Kasumi-1 (cell line): ENCODE results near the gene CD200R1.
"Not testable (repeated sequence)": the region's sequence is repeated elsewhere in the genome, so short reads cannot be mapped to it uniquely, and the experiment has no call there.

Experiments
- DNase-seq, 2 experiments: peaks; one replicate each; lab custom pipeline; 2025; lab: John Stamatoyannopoulos, UW

Gene CD200R1

GRCh38 chr3:112973325-112974177 lies 1.4 kb downstream of the CD200R1 start:
- no peak for DNase-seq

GRCh38 chr3:112972158-112972557 lies 2.7 kb downstream of the CD200R1 start:
- peak in 1 of 2 experiments; percentile 11 for DNase-seq

GRCh38 chr3:112967828-112968227 lies 7.1 kb downstream of the CD200R1 start:
- peak; percentile 46 to 53 for DNase-seq

GRCh38 chr3:112967425-112967824 lies 7.5 kb downstream of the CD200R1 start:
- DNase-seq, result no peak

- DNase-seq, result peak; percentile 72 to 76
Observed at GRCh38 chr3:112966633-112967032, 8.3 kb downstream of the CD200R1 start.

GRCh38 chr3:112965656-112966055 lies 9.2 kb downstream of the CD200R1 start:
- DNase-seq, result peak; percentile 5 to 39

GRCh38 chr3:112963683-112964082 lies 11.2 kb downstream of the CD200R1 start:
- DNase-seq, result no peak

GRCh38 chr3:112958811-112959560 lies 15.9 kb downstream of the CD200R1 start:
- DNase-seq, result no peak

- no peak for DNase-seq
Observed at GRCh38 chr3:112956351-112956750, 18.6 kb downstream of the CD200R1 start.

- no peak for DNase-seq
Observed at GRCh38 chr3:112948346-112948838, 26.5 kb downstream of the CD200R1 start.

- peak; percentile 5 to 16 for DNase-seq
Observed at GRCh38 chr3:112931736-112932521, 43.0 kb downstream of the CD200R1 start.

GRCh38 chr3:112930771-112931170 lies 44.1 kb downstream of the CD200R1 start:
- DNase-seq, result no peak

- no peak for DNase-seq
Observed at GRCh38 chr3:112925969-112926368, 48.9 kb downstream of the CD200R1 start.

GRCh38 chr3:112925560-112925959 lies 49.3 kb downstream of the CD200R1 start:
- no peak for DNase-seq

- DNase-seq, result not testable (repeated sequence)
Observed at GRCh38 chr3:112919541-112919940, 55.4 kb downstream of the CD200R1 start.

- DNase-seq, result no peak
Observed at GRCh38 chr3:112908252-112908651, 66.7 kb downstream of the CD200R1 start.

GRCh38 chr3:112904786-112905185 lies 70.1 kb downstream of the CD200R1 start:
- DNase-seq, result no peak

- no peak for DNase-seq
Observed at GRCh38 chr3:112900113-112900512, 74.8 kb downstream of the CD200R1 start.

- no peak for DNase-seq
Observed at GRCh38 chr3:112897791-112898190, 77.1 kb downstream of the CD200R1 start.

- DNase-seq, result no peak
Observed at GRCh38 chr3:112894258-112894657, 80.6 kb downstream of the CD200R1 start.

GRCh38 chr3:112889357-112889756 lies 85.5 kb downstream of the CD200R1 start:
- DNase-seq, result no peak
